Measurements from ENCODE around the gene COL13A1.

- TF ChIP-seq CTCF (IDR thresholded peaks at IDR 0.05 in 2 of 3, conservative IDR thresholded peaks at IDR 0.05 in 1 of 3; ENCODE audit: borderline replicate concordance in 1 of 3, insufficient read depth in 1 of 3, low read depth in 2 of 3, low read length in 2 of 3) (no peak), ZFX (IDR thresholded peaks at IDR 0.05) (no peak), EZH2 (IDR thresholded peaks at IDR 0.05) (no peak), POLR2AphosphoS5 (IDR thresholded peaks at IDR 0.05; ENCODE audit: low read depth, low read length) (no peak), ZNF274 (IDR thresholded peaks at IDR 0.05; ENCODE audit: low read depth, low read length) (no peak), SIN3A (IDR thresholded peaks at IDR 0.05; ENCODE audit: low read depth) (no peak), SP1 (IDR thresholded peaks at IDR 0.05; ENCODE audit: low read depth) (no peak), POLR2A (IDR thresholded peaks at IDR 0.05; ENCODE audit: borderline replicate concordance, extremely low read depth, insufficient read depth, insufficient read length) (no peak), SRF (IDR thresholded peaks at IDR 0.05; ENCODE audit: low read depth) (no peak)
Observed at GRCh38 chr10:69818676-69819239, 17.1 kb downstream of the COL13A1 start.
